Fibroblast of the aortic adventitia (primary cell): ENCODE results near the gene ZNHIT6. TPM values are rescaled to one million over a fixed set of nuclear protein-coding genes. Genes with fewer than 3 reads are reported as not detected.

Experiments
- DNase-seq: peaks from one replicate; pipeline ENCODE4 v3.0.0-alpha.2; 2010; ENCODE audit warnings: low read depth
- H3K4me3 ChIP-seq: 2 replicates; pipeline ENCODE4 v1.5.1; 2011; ENCODE audit warnings: low read depth, mild to moderate bottlenecking, control low read depth, low read length, moderate library complexity
- total RNA-seq: library from RNA; depleted of rRNA; stranded (reverse); fragments of >200 nt; gene quantifications from 2 replicates; pipeline ENCODE4 v1.2.3, GENCODE V29; 2012; ENCODE audit warnings: low replicate concordance
- TF ChIP-seq, protein P1 (sequence below): IDR thresholded peaks from 2 replicates; pipeline ENCODE4 v1.5.1; 2011; ENCODE audit warnings: mild to moderate bottlenecking, low read length, control low read depth, inconsistent platforms; ENCODE audit not compliant: insufficient read depth

Gene ZNHIT6
- total RNA-seq, 1 donor: 18.1 TPM

DNA sequence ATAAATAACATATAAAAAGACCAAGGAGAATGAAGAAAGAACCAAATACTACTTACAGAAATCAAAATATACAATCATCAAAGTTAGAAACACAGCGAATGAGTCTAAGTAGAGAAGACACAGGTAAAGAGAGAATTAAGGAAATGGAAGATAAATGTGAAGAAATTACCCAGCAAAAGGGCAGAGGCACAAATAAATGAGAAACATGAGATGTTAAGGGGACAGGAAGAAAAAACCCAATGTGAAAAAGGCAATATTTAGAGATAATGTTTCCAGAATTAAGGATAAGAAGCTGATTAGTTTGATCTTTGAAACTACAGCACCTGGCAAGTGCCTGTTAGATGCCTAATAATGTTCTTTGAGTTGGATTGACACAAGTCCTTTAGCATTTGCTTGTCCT lies 86.8 kb downstream of the ZNHIT6 start:
- TF ChIP-seq, protein P1, sequence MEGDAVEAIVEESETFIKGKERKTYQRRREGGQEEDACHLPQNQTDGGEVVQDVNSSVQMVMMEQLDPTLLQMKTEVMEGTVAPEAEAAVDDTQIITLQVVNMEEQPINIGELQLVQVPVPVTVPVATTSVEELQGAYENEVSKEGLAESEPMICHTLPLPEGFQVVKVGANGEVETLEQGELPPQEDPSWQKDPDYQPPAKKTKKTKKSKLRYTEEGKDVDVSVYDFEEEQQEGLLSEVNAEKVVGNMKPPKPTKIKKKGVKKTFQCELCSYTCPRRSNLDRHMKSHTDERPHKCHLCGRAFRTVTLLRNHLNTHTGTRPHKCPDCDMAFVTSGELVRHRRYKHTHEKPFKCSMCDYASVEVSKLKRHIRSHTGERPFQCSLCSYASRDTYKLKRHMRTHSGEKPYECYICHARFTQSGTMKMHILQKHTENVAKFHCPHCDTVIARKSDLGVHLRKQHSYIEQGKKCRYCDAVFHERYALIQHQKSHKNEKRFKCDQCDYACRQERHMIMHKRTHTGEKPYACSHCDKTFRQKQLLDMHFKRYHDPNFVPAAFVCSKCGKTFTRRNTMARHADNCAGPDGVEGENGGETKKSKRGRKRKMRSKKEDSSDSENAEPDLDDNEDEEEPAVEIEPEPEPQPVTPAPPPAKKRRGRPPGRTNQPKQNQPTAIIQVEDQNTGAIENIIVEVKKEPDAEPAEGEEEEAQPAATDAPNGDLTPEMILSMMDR: no peak
- H3K4me3 ChIP-seq: no peak overlapping the region
- DNase-seq: no peak

DNA sequence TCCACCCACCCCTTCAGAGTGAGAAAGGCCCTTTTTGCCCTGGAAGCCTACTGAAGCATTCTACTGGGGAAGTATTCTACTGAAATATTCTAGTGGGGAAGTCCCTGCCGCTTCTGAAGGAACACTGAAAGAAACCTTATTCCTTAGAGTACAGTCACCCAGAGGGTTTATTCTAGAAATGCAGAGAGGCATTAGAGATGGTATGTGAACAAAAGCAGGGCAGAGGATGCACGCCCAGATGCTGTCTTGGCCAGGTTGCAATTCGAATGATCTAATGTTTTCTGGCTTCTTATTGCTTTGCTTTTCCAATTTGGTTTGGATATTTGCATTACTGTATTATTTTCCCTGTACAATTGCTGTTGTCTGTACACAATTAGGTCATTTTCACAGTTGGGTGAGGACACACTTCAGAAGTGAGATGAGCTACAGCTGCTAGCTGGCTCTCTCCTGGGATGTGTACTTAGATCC lies 90.6 kb downstream of the ZNHIT6 start:
- peak; percentile 73 for DNase-seq
- TF ChIP-seq, protein P1: no peak
- H3K4me3 ChIP-seq: no peak overlapping the region

DNA sequence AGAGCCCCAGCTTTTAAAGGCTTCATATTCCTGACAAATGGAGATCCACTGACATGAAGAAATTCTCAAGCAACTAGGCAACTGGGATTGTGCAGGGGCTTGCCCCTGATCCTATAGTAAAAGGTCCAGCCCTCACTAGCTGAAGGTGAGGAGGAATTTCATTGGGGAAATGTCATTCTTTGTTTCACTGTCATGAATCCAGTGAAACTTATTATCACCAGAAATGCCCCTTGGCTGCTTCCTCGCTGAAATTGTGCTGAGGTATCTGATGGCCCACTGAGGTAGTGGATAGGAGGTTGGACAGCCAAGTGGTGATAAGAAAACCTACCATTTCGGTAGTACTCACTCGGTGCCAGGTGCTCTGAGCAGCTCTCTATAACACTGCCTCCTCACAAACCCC lies 91.5 kb downstream of the ZNHIT6 start:
- DNase-seq: no peak
- TF ChIP-seq, protein P1: no peak

DNA sequence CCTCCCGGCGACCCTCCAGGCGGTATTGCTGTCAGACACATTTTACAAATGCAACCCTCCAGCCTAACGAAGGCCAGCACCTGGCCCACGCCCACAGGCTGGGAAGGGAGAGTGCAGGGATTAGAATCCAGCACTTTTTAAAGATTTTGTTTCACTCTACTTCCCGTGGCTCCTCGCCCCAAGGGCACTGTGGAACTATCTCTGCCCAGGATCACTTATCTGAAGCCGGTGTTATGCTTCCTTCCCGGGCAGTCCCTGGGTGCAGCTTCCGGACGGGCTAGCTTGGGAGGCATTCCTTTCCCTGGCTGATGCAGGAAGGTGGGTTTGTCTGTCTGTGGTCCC lies 91.9 kb downstream of the ZNHIT6 start:
- TF ChIP-seq, protein P1: no peak
- no peak for DNase-seq

More for the DNA sequence above, 91.5 kb downstream of the ZNHIT6 start:
- no peak overlapping the region for H3K4me3 ChIP-seq

DNA sequence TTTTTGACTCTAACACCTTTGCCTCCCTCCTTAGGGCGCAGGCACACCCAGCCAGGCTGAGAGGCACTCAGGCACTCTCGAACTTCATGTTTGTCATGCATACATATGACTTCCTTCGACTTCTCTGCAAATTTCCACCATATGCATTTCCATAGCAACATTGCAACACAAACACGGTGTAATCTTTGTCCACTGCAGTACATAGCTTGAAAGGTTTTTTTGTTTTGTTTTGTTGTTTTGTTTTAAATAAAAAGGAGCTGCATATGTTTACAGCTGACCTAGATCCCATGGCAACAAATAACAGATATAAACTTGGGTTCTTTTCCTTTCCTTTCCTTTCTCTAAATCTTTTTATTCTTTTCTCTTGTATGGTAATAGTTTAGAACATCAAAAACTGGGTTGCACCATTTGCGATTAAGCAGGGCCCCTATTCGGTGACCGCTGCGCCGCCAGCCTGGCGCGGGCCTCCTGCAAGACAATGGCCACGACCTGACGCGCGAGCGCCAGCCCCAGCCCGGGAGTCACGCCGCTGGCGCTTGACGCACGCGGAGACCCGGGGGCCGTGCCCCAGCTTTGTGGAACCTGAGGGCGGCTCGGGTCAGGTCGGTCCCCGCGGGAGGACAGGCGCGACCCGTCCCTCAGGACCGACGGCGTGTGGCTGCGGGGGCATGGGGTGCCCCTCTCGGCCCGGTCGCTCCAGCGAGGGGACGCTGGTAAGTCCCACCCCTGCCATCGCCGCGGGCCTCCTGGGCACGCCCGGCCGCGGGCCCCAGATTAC lies 92.5 kb downstream of the ZNHIT6 start:
- no peak for DNase-seq
- no peak overlapping the region for H3K4me3 ChIP-seq
- TF ChIP-seq, protein P1: no peak

More for the DNA sequence above, 91.9 kb downstream of the ZNHIT6 start:
- H3K4me3 ChIP-seq: no peak overlapping the region

DNA sequence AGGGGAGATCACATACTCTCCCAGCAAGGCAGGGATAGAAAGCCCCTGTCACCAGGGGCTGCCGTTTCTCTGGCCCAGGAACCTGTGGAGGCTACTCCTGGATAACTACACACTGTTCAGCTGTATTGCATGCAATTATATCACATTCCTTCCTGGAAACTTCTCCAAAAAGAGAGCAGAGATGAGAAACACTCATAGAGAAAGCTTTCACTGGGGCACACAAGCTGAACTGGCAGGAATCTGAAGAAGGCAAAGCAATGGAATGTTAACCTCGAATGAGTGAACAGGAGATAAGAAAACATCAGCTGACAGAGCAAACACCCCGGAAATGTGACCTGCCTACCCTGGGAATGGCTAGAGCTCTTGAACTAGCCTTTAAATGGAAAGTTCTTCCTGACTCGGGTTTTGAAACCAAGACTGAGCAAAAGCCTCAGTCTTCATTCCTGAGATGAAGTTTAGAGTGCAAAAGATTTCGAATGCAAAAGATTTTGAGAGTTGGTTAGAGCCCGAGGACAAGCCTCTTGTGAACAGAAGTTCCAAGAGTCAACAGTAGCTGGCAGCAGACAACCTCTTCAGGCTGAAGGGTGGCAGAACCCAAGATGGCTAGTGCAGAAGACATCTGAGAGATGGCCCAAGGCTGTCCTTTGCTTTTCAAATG lies 95.4 kb downstream of the ZNHIT6 start:
- H3K4me3 ChIP-seq: peak overlapping the region; percentile 22
- TF ChIP-seq, protein P1: peak; percentile 70
- peak; percentile 98 for DNase-seq
